ENCODE measurements around the gene SCRN3. TPM values are rescaled to one million over a fixed set of nuclear protein-coding genes. Genes with fewer than 3 reads are reported as not detected.

The SCRN3 gene
- total RNA-seq, 1 donor from 2014 or later: 27.4 TPM

GRCh38 chr2:174445248-174445647 lies 49.7 kb downstream of the SCRN3 start:
- Histone ChIP-seq H3K27ac (no peak overlapping the region), H3K4me1 (no peaks in the 10 kb centered on the region), H3K9me3 (no peaks in the 10 kb centered on the region), H3K36me3 (peaks cover 14% of the 10 kb centered on the region), H3K27me3 (ENCODE audit: low read depth) (no peaks in the 10 kb centered on the region), H3K4me3 (no peak overlapping the region)
- no peak for DNase-seq
- no peak for ATAC-seq
- TF ChIP-seq CTCF (IDR thresholded peaks at IDR 0.05): no peak
- intact Hi-C loops (cut with DNase I): no loop called here

- Histone ChIP-seq H3K4me1 (no peaks in the 10 kb centered on the region), H3K9me3 (no peaks in the 10 kb centered on the region), H3K27ac (no peak overlapping the region), H3K36me3 (peaks cover 6% of the 10 kb centered on the region), H3K4me3 (no peak overlapping the region), H3K27me3 (ENCODE audit: low read depth) (no peaks in the 10 kb centered on the region)
- no peak for TF ChIP-seq CTCF (IDR thresholded peaks at IDR 0.05)
- ATAC-seq (no peak), DNase-seq (no peak)
- intact Hi-C loops (cut with DNase I): no loop called here
Measured at GRCh38 chr2:174446531-174446930, 51.0 kb downstream of the SCRN3 start.

- TF ChIP-seq CTCF (IDR thresholded peaks at IDR 0.05): no peak
- Histone ChIP-seq H3K27ac (no peak overlapping the region), H3K4me3 (no peak overlapping the region), H3K36me3 (peaks cover 8% of the 10 kb centered on the region), H3K27me3 (ENCODE audit: low read depth) (no peaks in the 10 kb centered on the region), H3K4me1 (no peaks in the 10 kb centered on the region), H3K9me3 (no peaks in the 10 kb centered on the region)
- intact Hi-C loops (cut with DNase I): no loop called here
- ATAC-seq: no peak
- DNase-seq: no peak
Measured at GRCh38 chr2:174449033-174449432, 53.5 kb downstream of the SCRN3 start.

- no peak overlapping the region for H3K27ac ChIP-seq
- peaks cover 8% of the 10 kb centered on the region for H3K36me3 ChIP-seq
- H3K4me1 ChIP-seq: no peaks in the 10 kb centered on the region
- no peak for TF ChIP-seq CTCF (IDR thresholded peaks at IDR 0.05)
- no peak overlapping the region for H3K4me3 ChIP-seq
- DNase-seq (no peak), ATAC-seq (no peak)
- no peaks in the 10 kb centered on the region for H3K9me3 ChIP-seq
- no peaks in the 10 kb centered on the region for H3K27me3 ChIP-seq (ENCODE audit: low read depth)
- intact Hi-C loops (cut with DNase I): no loop called here
Measured at GRCh38 chr2:174450021-174450816, 54.7 kb downstream of the SCRN3 start.

GRCh38 chr2:174454566-174454965 lies 59.0 kb downstream of the SCRN3 start:
- no peak for TF ChIP-seq CTCF (IDR thresholded peaks at IDR 0.05)
- no peak for ATAC-seq
- no peaks in the 10 kb centered on the region for H3K4me1 ChIP-seq

More at GRCh38 chr2:174454566-174454965, 59.0 kb downstream of the SCRN3 start:
- Histone ChIP-seq H3K4me3 (no peak overlapping the region), H3K36me3 (peaks cover 11% of the 10 kb centered on the region), H3K27me3 (ENCODE audit: low read depth) (no peaks in the 10 kb centered on the region), H3K27ac (no peak overlapping the region), H3K9me3 (no peaks in the 10 kb centered on the region)
- DNase-seq: no peak
- intact Hi-C loops (cut with DNase I): no loop called here
